ENCODE data around the gene ADAMTS6. TPM values are rescaled to one million over a fixed set of nuclear protein-coding genes. Genes with fewer than 3 reads are reported as not detected.

Gene ADAMTS6
- total RNA-seq, 1 donor from 2014 or later, result 7.1 TPM

GRCh38 chr5:65395526-65396155 lies 86.1 kb downstream of the ADAMTS6 start:
- H3K27ac Mint-ChIP-seq (ENCODE audit: unreplicated experiment), result no peak overlapping the region
- no peaks in the 10 kb centered on the region for H3K27me3 Mint-ChIP-seq (ENCODE audit: low read depth)
- no peaks in the 10 kb centered on the region for H3K9me3 Mint-ChIP-seq
- no peaks in the 10 kb centered on the region for H3K4me1 Mint-ChIP-seq
- no peak overlapping the region for H3K4me3 Mint-ChIP-seq
- DNase-seq (ENCODE audit: low read depth, low spot score), result no peak
- H3K36me3 Mint-ChIP-seq (ENCODE audit: low read depth), result no peaks in the 10 kb centered on the region
- no peak for TF ChIP-seq CTCF (conservative IDR thresholded peaks at IDR 0.05)

- H3K27ac Mint-ChIP-seq (ENCODE audit: unreplicated experiment), result no peak overlapping the region
- no peaks in the 10 kb centered on the region for H3K27me3 Mint-ChIP-seq (ENCODE audit: low read depth)
- DNase-seq (ENCODE audit: low read depth, low spot score), result no peak
- TF ChIP-seq CTCF (conservative IDR thresholded peaks at IDR 0.05), result no peak
- no peaks in the 10 kb centered on the region for H3K36me3 Mint-ChIP-seq (ENCODE audit: low read depth)
- H3K9me3 Mint-ChIP-seq, result no peaks in the 10 kb centered on the region
- H3K4me1 Mint-ChIP-seq, result no peaks in the 10 kb centered on the region
- H3K4me3 Mint-ChIP-seq, result no peak overlapping the region
These were observed 87.6 kb downstream of the ADAMTS6 start for GRCh38 chr5:65394087-65394486.

GRCh38 chr5:65391591-65391990 lies 90.1 kb downstream of the ADAMTS6 start:
- Mint-ChIP-seq H3K36me3 (ENCODE audit: low read depth) (no peaks in the 10 kb centered on the region), H3K4me3 (no peak overlapping the region), H3K4me1 (no peaks in the 10 kb centered on the region), H3K27me3 (ENCODE audit: low read depth) (no peaks in the 10 kb centered on the region), H3K27ac (ENCODE audit: unreplicated experiment) (no peak overlapping the region), H3K9me3 (no peaks in the 10 kb centered on the region)
- no peak for DNase-seq (ENCODE audit: low read depth, low spot score)
- no peak for TF ChIP-seq CTCF (conservative IDR thresholded peaks at IDR 0.05)

GRCh38 chr5:65390208-65390607 lies 91.5 kb downstream of the ADAMTS6 start:
- H3K36me3 Mint-ChIP-seq (ENCODE audit: low read depth), result no peaks in the 10 kb centered on the region
- H3K4me3 Mint-ChIP-seq, result no peak overlapping the region
- no peak overlapping the region for H3K27ac Mint-ChIP-seq (ENCODE audit: unreplicated experiment)
- no peaks in the 10 kb centered on the region for H3K27me3 Mint-ChIP-seq (ENCODE audit: low read depth)
- TF ChIP-seq CTCF (conservative IDR thresholded peaks at IDR 0.05), result no peak
- H3K4me1 Mint-ChIP-seq, result no peaks in the 10 kb centered on the region
- no peaks in the 10 kb centered on the region for H3K9me3 Mint-ChIP-seq
- DNase-seq (ENCODE audit: low read depth, low spot score), result no peak

- no peak for DNase-seq (ENCODE audit: low read depth, low spot score)
- Mint-ChIP-seq H3K36me3 (ENCODE audit: low read depth) (no peaks in the 10 kb centered on the region), H3K4me1 (no peaks in the 10 kb centered on the region), H3K27me3 (ENCODE audit: low read depth) (no peaks in the 10 kb centered on the region), H3K27ac (ENCODE audit: unreplicated experiment) (no peak overlapping the region), H3K9me3 (peaks cover 3% of the 10 kb centered on the region), H3K4me3 (no peak overlapping the region)
- no peak for TF ChIP-seq CTCF (conservative IDR thresholded peaks at IDR 0.05)
These were observed 97.9 kb downstream of the ADAMTS6 start for GRCh38 chr5:65383859-65384258.

Measured in neural crest cell (in vitro differentiated cells).